ENCODE measurements around the gene MYH15. TPM values are rescaled to one million over a fixed set of nuclear protein-coding genes. Genes with fewer than 3 reads are reported as not detected.

MYH15 gene
- total RNA-seq, 1 donor, result 0.99 TPM

DNA sequence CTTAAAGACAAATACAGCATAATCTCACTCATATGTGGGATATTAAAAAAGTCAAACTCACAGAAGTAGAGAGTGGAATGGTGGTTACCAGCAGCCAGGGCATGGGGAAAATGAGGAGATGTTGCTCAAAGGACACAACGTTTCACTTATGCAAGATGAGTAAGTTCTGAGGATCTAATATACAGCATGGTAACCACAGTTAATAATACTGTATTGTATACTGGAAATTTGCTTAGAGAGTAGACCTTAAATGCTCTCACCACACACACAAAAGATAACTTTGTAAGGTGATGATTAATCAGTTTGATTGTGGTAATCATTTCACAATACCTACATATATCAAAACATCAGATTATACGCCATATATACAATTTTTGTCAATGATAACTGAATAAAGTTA, 60.0 kb downstream of the MYH15 start:
- no peak overlapping the region for H3K4me3 ChIP-seq (ENCODE audit: low read depth, low read length)
- no peak for DNase-seq (ENCODE audit: low read depth)
- TF ChIP-seq CTCF (IDR thresholded peaks at IDR 0.05; ENCODE audit: insufficient read depth, low read length), result no peak

DNA sequence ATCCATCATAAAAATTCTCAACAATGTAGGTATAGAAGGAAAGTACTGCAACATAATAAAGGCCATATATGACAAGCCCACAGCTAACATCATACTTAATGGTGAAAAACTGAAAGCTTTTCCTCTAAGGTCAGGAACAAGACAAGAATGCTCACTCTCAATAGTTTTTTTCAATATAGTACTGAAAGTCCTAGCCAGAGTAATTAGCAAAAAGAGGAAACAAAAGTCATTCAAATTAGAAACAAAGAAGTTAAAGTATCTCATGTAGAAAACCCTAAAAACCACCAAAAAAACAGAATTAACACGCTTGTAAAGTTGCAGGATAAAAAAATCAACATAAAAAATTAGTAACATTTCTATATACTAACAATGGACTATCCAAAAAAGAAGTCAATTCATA, 61.8 kb downstream of the MYH15 start:
- H3K4me3 ChIP-seq (ENCODE audit: low read depth, low read length), result no peak overlapping the region
- no peak for DNase-seq (ENCODE audit: low read depth)
- TF ChIP-seq CTCF (IDR thresholded peaks at IDR 0.05; ENCODE audit: insufficient read depth, low read length), result no peak

GRCh38 chr3:108447096-108447847, 63.1 kb downstream of the MYH15 start:
- no peak for DNase-seq (ENCODE audit: low read depth)
- TF ChIP-seq CTCF (IDR thresholded peaks at IDR 0.05; ENCODE audit: insufficient read depth, low read length), result no peak
- H3K4me3 ChIP-seq (ENCODE audit: low read depth, low read length), result no peak overlapping the region

GRCh38 chr3:108442281-108442680, 68.1 kb downstream of the MYH15 start:
- no peak for TF ChIP-seq CTCF (IDR thresholded peaks at IDR 0.05; ENCODE audit: insufficient read depth, low read length)
- H3K4me3 ChIP-seq (ENCODE audit: low read depth, low read length), result no peak overlapping the region
- DNase-seq (ENCODE audit: low read depth), result no peak

GRCh38 chr3:108441518-108441917, 68.9 kb downstream of the MYH15 start:
- peak; percentile 18 for DNase-seq (ENCODE audit: low read depth)
- no peak overlapping the region for H3K4me3 ChIP-seq (ENCODE audit: low read depth, low read length)
- no peak for TF ChIP-seq CTCF (IDR thresholded peaks at IDR 0.05; ENCODE audit: insufficient read depth, low read length)

DNA sequence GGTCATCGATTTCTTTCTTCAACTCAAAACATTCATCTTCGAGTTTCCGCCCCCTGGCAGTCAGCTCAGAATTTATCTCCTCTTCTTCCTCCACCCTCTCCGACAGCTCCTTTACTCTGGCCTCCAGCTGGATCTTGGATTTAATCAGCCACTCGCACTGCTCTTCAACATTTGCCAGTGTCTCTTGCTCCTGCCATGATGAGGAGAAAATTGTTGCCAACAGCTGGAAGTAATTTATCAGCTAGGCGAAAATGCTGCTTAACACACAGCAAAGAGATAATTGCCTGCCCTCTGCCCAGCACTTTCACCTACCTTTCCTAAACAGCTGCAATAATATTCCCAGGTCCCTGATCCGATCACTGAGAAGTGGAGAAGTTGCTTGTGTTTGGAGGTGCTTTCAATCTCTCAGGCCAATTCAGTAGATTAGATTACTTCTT, 69.3 kb downstream of the MYH15 start:
- peak; percentile 52 for DNase-seq (ENCODE audit: low read depth)
- TF ChIP-seq CTCF (IDR thresholded peaks at IDR 0.05; ENCODE audit: insufficient read depth, low read length), result no peak
- H3K4me3 ChIP-seq (ENCODE audit: low read depth, low read length), result no peak overlapping the region

- H3K4me3 ChIP-seq (ENCODE audit: low read depth, low read length), result no peak overlapping the region
- DNase-seq (ENCODE audit: low read depth), result no peak
- no peak for TF ChIP-seq CTCF (IDR thresholded peaks at IDR 0.05; ENCODE audit: insufficient read depth, low read length)
These were observed 71.9 kb downstream of the MYH15 start for GRCh38 chr3:108438542-108438941.

Data from fibroblast of the aortic adventitia (primary cell).